GM18520 (cell line): ENCODE results near the gene CDKL5.

Experiments
- ATAC-seq: cut with Tn5 transposase; IDR thresholded peaks from one replicate; pipeline ENCODE4 v1.9.1; 2021; ENCODE audit not compliant: unreplicated experiment

CDKL5 gene

GRCh38 chrX:18455384-18455783 is 30.0 kb downstream of the CDKL5 start:
- no peak for ATAC-seq

GRCh38 chrX:18457000-18457399 is 31.6 kb downstream of the CDKL5 start:
- no peak for ATAC-seq

GRCh38 chrX:18461431-18461830 is 36.0 kb downstream of the CDKL5 start:
- no peak for ATAC-seq

GRCh38 chrX:18464499-18464898 is 39.1 kb downstream of the CDKL5 start:
- no peak for ATAC-seq

GRCh38 chrX:18465051-18465450 is 39.6 kb downstream of the CDKL5 start:
- ATAC-seq: no peak

GRCh38 chrX:18468599-18468998 is 43.2 kb downstream of the CDKL5 start:
- ATAC-seq: no peak

- ATAC-seq: no peak
Measured at GRCh38 chrX:18471296-18471695, 45.9 kb downstream of the CDKL5 start.

- no peak for ATAC-seq
Measured at GRCh38 chrX:18490806-18491555, 65.6 kb downstream of the CDKL5 start.

GRCh38 chrX:18491587-18492340 is 66.4 kb downstream of the CDKL5 start:
- ATAC-seq: no peak

- ATAC-seq: no peak
Measured at GRCh38 chrX:18534949-18535348, 109.5 kb downstream of the CDKL5 start.

GRCh38 chrX:18537068-18537467 is 111.7 kb downstream of the CDKL5 start:
- ATAC-seq: no peak

GRCh38 chrX:18537524-18537923 is 112.1 kb downstream of the CDKL5 start:
- no peak for ATAC-seq

GRCh38 chrX:18542131-18542530 is 116.7 kb downstream of the CDKL5 start:
- no peak for ATAC-seq

GRCh38 chrX:18542905-18543304 is 117.5 kb downstream of the CDKL5 start:
- ATAC-seq: no peak

GRCh38 chrX:18543738-18544137 is 118.3 kb downstream of the CDKL5 start:
- no peak for ATAC-seq

GRCh38 chrX:18545771-18546170 is 120.4 kb downstream of the CDKL5 start:
- no peak for ATAC-seq

- ATAC-seq: no peak
Measured at GRCh38 chrX:18548996-18549395, 123.6 kb downstream of the CDKL5 start.

GRCh38 chrX:18549643-18550042 is 124.2 kb downstream of the CDKL5 start:
- ATAC-seq: no peak

- ATAC-seq: no peak
Measured at GRCh38 chrX:18557879-18558278, 132.5 kb downstream of the CDKL5 start.

GRCh38 chrX:18558799-18559198 is 133.4 kb downstream of the CDKL5 start:
- ATAC-seq: no peak

- no peak for ATAC-seq
Measured at GRCh38 chrX:18561020-18561419, 135.6 kb downstream of the CDKL5 start.

GRCh38 chrX:18565727-18566126 is 140.3 kb downstream of the CDKL5 start:
- no peak for ATAC-seq
